ENCODE measurements around the gene PYCARD. TPM values are rescaled to one million over a fixed set of nuclear protein-coding genes. Genes with fewer than 3 reads are reported as not detected.

Gene PYCARD
- total RNA-seq, 1 experiment from 2014 or later, result not detected

GRCh38 chr16:31157136-31157535 lies 45.4 kb downstream of the PYCARD start:
- no peaks in the 10 kb centered on the region for H3K9me2 ChIP-seq (ENCODE audit: insufficient read depth)
- no peak overlapping the region for H3K27ac ChIP-seq (ENCODE audit: low read depth, low read length)
- H3K36me3 ChIP-seq (ENCODE audit: control insufficient read depth in 1 of 2, insufficient read depth in 2 of 2, low read length in 2 of 2), result no peaks in the 10 kb centered on the region
- H3K9me3 ChIP-seq (ENCODE audit: control insufficient read depth in 1 of 2, insufficient read depth in 1 of 2, low read depth in 1 of 2, low read length in 2 of 2), result no peaks in the 10 kb centered on the region
- no peak for DNase-seq (ENCODE audit: low read depth, low spot score)
- no peaks in the 10 kb centered on the region for H4K20me1 ChIP-seq (ENCODE audit: insufficient read depth)
- ChIA-PET CTCF (interaction anchor here (3.9 kb wide), 1 partner anchor 15 kb away, joined by 20 read pairs; no protein-coding TSS in a partner anchor), POLR2A (no interaction called here), RAD21 (ENCODE audit: low non-redundant PET in 1 of 2, low total read pairs in 2 of 2, uncharacterized antibody in 2 of 2, unreplicated experiment in 2 of 2) (no interaction called here)
- BruUV-seq (replicated peaks), result no TSS peak
- no peak overlapping the region for H3K4me3 ChIP-seq (replicated peaks in 1 of 2; ENCODE audit: low read depth in 1 of 2, low read length in 2 of 2)
- no peak overlapping the region for H2AFZ ChIP-seq (ENCODE audit: low read depth, low read length, poor library complexity, severe bottlenecking)
- no peak for TF ChIP-seq CEBPB (IDR thresholded peaks at IDR 0.05; ENCODE audit: low read depth)
- TF ChIP-seq ZNF274 (IDR thresholded peaks at IDR 0.05; ENCODE audit: low read depth, low read length), result no peak
- no peak for TF ChIP-seq FOSL1 (IDR thresholded peaks at IDR 0.05; ENCODE audit: low read depth)
- no peak for TF ChIP-seq ATF3 (IDR thresholded peaks at IDR 0.05)
- no peak for TF ChIP-seq TCF7L2 (IDR thresholded peaks at IDR 0.05; ENCODE audit: borderline replicate concordance, extremely low read depth, insufficient read depth, insufficient read length)
- no peak for TF ChIP-seq POLR2A (IDR thresholded peaks at IDR 0.05; ENCODE audit: borderline replicate concordance, extremely low read depth, insufficient read depth, insufficient read length)
- no peak for TF ChIP-seq ELF1 (IDR thresholded peaks at IDR 0.05; ENCODE audit: borderline replicate concordance, low read depth)
- no peak for TF ChIP-seq JUND (IDR thresholded peaks at IDR 0.05)
- TF ChIP-seq SP1 (IDR thresholded peaks at IDR 0.05; ENCODE audit: low read depth), result no peak
- no peak for TF ChIP-seq REST (IDR thresholded peaks at IDR 0.05; ENCODE audit: low read depth)
- no peak for TF ChIP-seq CTCF (IDR thresholded peaks at IDR 0.05 in 2 of 3, conservative IDR thresholded peaks at IDR 0.05 in 1 of 3; ENCODE audit: borderline replicate concordance in 1 of 3, insufficient read depth in 1 of 3, low read depth in 2 of 3, low read length in 2 of 3)
- no peak for TF ChIP-seq MAX (IDR thresholded peaks at IDR 0.05)
- no peak for TF ChIP-seq EZH2phosphoT487 (IDR thresholded peaks at IDR 0.05; ENCODE audit: borderline replicate concordance)
- TF ChIP-seq EZH2 (IDR thresholded peaks at IDR 0.05), result no peak
- no peak for TF ChIP-seq ZFX (IDR thresholded peaks at IDR 0.05)
- no peak for TF ChIP-seq RAD21 (IDR thresholded peaks at IDR 0.05; ENCODE audit: low read depth)
- TF ChIP-seq YY1 (IDR thresholded peaks at IDR 0.05; ENCODE audit: extremely low read depth, insufficient replicate concordance, low read depth, low read length), result no peak
- TF ChIP-seq SRF (IDR thresholded peaks at IDR 0.05; ENCODE audit: low read depth), result no peak
- no peak for TF ChIP-seq EGR1 (IDR thresholded peaks at IDR 0.05; ENCODE audit: low read depth)
- no peak for TF ChIP-seq ZBTB33 (IDR thresholded peaks at IDR 0.05; ENCODE audit: extremely low read depth, insufficient replicate concordance, low read length)
- intact Hi-C loops (cut with micrococcal nuclease), result no loop called here
- no peaks in the 10 kb centered on the region for H3K79me2 ChIP-seq (ENCODE audit: insufficient read depth, low read length)
- H3K27me3 ChIP-seq (ENCODE audit: insufficient read depth, low read length), result no peaks in the 10 kb centered on the region
- no peak for ATAC-seq
- no peaks in the 10 kb centered on the region for H3K4me1 ChIP-seq (ENCODE audit: control insufficient read depth in 1 of 2, insufficient read depth in 2 of 2, low read length in 2 of 2)
- no peak overlapping the region for H3K9ac ChIP-seq (ENCODE audit: low read length)
- no peak overlapping the region for H3K4me2 ChIP-seq (ENCODE audit: low read length)

Measured in HCT116 (cell line).